PFSK-1 (cell line): Measurements from ENCODE around the gene VILL.

Experiments
- FOXP2 ChIP-seq: optimal IDR thresholded peaks from 2 replicates; pipeline ENCODE3; 2011; ENCODE audit warnings: borderline replicate concordance, control low read depth, inconsistent platforms; ENCODE audit not compliant: insufficient read depth; ENCODE audit errors: extremely low read length, extremely low read depth
- POLR2AphosphoS5 ChIP-seq: IDR thresholded peaks from 2 replicates; pipeline ENCODE4 v1.6.1; 2012; ENCODE audit warnings: low read depth, mild to moderate bottlenecking, control low read depth, low read length, moderate library complexity
- REST ChIP-seq, 2 experiments: IDR thresholded peaks; 2 replicates each; pipeline versions ENCODE4 v1.6.1 to v1.8.0; 2011 to 2012; ENCODE audit warnings: low read depth in 2 of 2, low read length in 2 of 2, control low read depth in 1 of 2, inconsistent platforms in 1 of 2, mild to moderate bottlenecking in 1 of 2, moderate library complexity in 1 of 2; ENCODE audit not compliant: insufficient read depth in 1 of 2
- SIN3A ChIP-seq: IDR thresholded peaks from 2 replicates; pipeline ENCODE4 v1.6.1; 2012; ENCODE audit warnings: mild to moderate bottlenecking, low read length, moderate library complexity, borderline replicate concordance; ENCODE audit not compliant: insufficient read depth
- TAF1 ChIP-seq: IDR thresholded peaks from 2 replicates; pipeline ENCODE4 v1.6.1; 2012; ENCODE audit warnings: low read length, control low read depth, borderline replicate concordance; ENCODE audit not compliant: insufficient read depth

The VILL gene

GRCh38 chr3:38038447-38038911 lies 47.9 kb downstream of the VILL start:
- no peak for TF ChIP-seq POLR2AphosphoS5
- no peak for TF ChIP-seq FOXP2

GRCh38 chr3:38039101-38039898 lies 48.7 kb downstream of the VILL start, which contains the start of gene DLEC1:
Gene DLEC1 (plus strand): TSS chr3:38039208. CDS start chr3:38039226, 18 bp downstream.
- TF ChIP-seq REST (IDR thresholded peaks at IDR 0.05; ENCODE audit: insufficient read depth in 1 of 2, low read depth in 2 of 2, low read length in 2 of 2), result no peak
- TF ChIP-seq SIN3A, result no peak
- no peak for TF ChIP-seq POLR2AphosphoS5
- TF ChIP-seq TAF1, result no peak
- TF ChIP-seq FOXP2, result no peak

GRCh38 chr3:38039899-38040261 lies 49.3 kb downstream of the VILL start:
- TF ChIP-seq REST (IDR thresholded peaks at IDR 0.05; ENCODE audit: insufficient read depth in 1 of 2, low read depth in 2 of 2, low read length in 2 of 2) (no peak), TAF1 (no peak), POLR2AphosphoS5 (no peak), SIN3A (no peak), FOXP2 (no peak)

- no peak for TF ChIP-seq POLR2AphosphoS5
- TF ChIP-seq TAF1, result no peak
- no peak for TF ChIP-seq REST (IDR thresholded peaks at IDR 0.05; ENCODE audit: insufficient read depth in 1 of 2, low read depth in 2 of 2, low read length in 2 of 2)
These were observed 49.8 kb downstream of the VILL start for GRCh38 chr3:38040401-38040800.

- TF ChIP-seq POLR2AphosphoS5, result no peak
- TF ChIP-seq SIN3A, result no peak
- no peak for TF ChIP-seq TAF1
- no peak for TF ChIP-seq FOXP2
- TF ChIP-seq REST (IDR thresholded peaks at IDR 0.05; ENCODE audit: insufficient read depth in 1 of 2, low read depth in 2 of 2, low read length in 2 of 2), result no peak
These were observed 52.9 kb downstream of the VILL start for GRCh38 chr3:38043486-38043885.
